IMR-90 (cell line): ENCODE results near the gene RTN1. TPM values are rescaled to one million over a fixed set of nuclear protein-coding genes. Genes with fewer than 3 reads are reported as not detected.

Experiments
- ATAC-seq: fragments of 200-7000 bp; cut with Tn5 transposase; 2 replicates; pipeline ENCODE4 v1.9.1; 2020; ENCODE audit warnings: low read depth, mild to moderate bottlenecking, moderate library complexity
- BruUV-seq: library from RNA; stranded (reverse); fragments of 400-500 nt; replicated peaks from 2 replicates; lab custom pipeline; 2021; lab: Mats Ljungman, UMichigan
- CTCF ChIA-PET: fragments of 300-600 bp; formaldehyde crosslinking; extraction: SDS; loops from one replicate; lab custom pipeline; 2021; ENCODE audit warnings: antibody characterized with exemption; lab: Yijun Ruan, JAX
- POLR2A ChIA-PET: fragments of 300-600 bp; sonication (Branson Sonifier 250); formaldehyde crosslinking; loops from one replicate; lab custom pipeline; 2022; ENCODE audit warnings: antibody characterized with exemption; ENCODE audit not compliant: unreplicated experiment; lab: Charles Lee
- DNase-seq: peaks from one replicate; pipeline ENCODE4 v3.0.0; 2013
- H2AFZ ChIP-seq: replicated peaks from 2 replicates; pipeline ENCODE3; 2013; ENCODE audit warnings: low read length, mild to moderate bottlenecking; ENCODE audit not compliant: poor library complexity
- H2AK5ac ChIP-seq: 2 replicates; pipeline ENCODE4 v1.6.1; 2013; ENCODE audit warnings: low read depth, low read length, inconsistent platforms
- H2AK9ac ChIP-seq: replicated peaks from 2 replicates; pipeline ENCODE3; 2013; ENCODE audit warnings: mild to moderate bottlenecking, low read depth, low read length, moderate library complexity; ENCODE audit not compliant: poor library complexity
- H2BK120ac ChIP-seq: 2 replicates; pipeline ENCODE4 v1.6.1; 2013; ENCODE audit warnings: low read depth, low read length, inconsistent platforms
- H2BK15ac ChIP-seq: 3 replicates; pipeline ENCODE4 v1.6.1; 2013; ENCODE audit warnings: low read depth, low read length, inconsistent platforms
- H2BK20ac ChIP-seq: 2 replicates; pipeline ENCODE4 v1.6.1; 2013; ENCODE audit warnings: low read depth, mild to moderate bottlenecking, inconsistent platforms, low read length, moderate library complexity
- H2BK5ac ChIP-seq: 2 replicates; pipeline ENCODE4 v1.6.1; 2013; ENCODE audit warnings: mild to moderate bottlenecking, low read depth, low read length, inconsistent platforms; ENCODE audit not compliant: poor library complexity, severe bottlenecking
- H3K14ac ChIP-seq: replicated peaks from 2 replicates; pipeline ENCODE4 v1.6.1; 2013; ENCODE audit warnings: low read depth, low read length, inconsistent platforms
- H3K18ac ChIP-seq: 2 replicates; pipeline ENCODE4 v1.6.1; 2013; ENCODE audit warnings: low read depth, low read length, control low read depth
- H3K23ac ChIP-seq: 2 replicates; pipeline ENCODE4 v1.6.1; 2013; ENCODE audit warnings: low read depth, low read length, inconsistent platforms
- H3K27ac ChIP-seq: 2 replicates; pipeline ENCODE4 v1.5.1; 2013; ENCODE audit warnings: mild to moderate bottlenecking, control low read depth, low read length; ENCODE audit not compliant: insufficient read depth
- H3K27me3 ChIP-seq: 2 replicates; pipeline ENCODE4 v1.6.1; 2013; ENCODE audit warnings: low read length; ENCODE audit not compliant: control insufficient read depth, insufficient read depth
- H3K36me3 ChIP-seq: 2 replicates; pipeline ENCODE4 v1.6.1; 2013; ENCODE audit warnings: low read length, mixed read lengths; ENCODE audit not compliant: control insufficient read depth, insufficient read depth
- H3K4ac ChIP-seq: 2 replicates; pipeline ENCODE4 v1.6.1; 2013; ENCODE audit warnings: low read depth, low read length, inconsistent platforms
- H3K4me1 ChIP-seq: 2 replicates; pipeline ENCODE4 v1.6.1; 2013; ENCODE audit warnings: low read length, mixed read lengths; ENCODE audit not compliant: control insufficient read depth, insufficient read depth
- H3K4me2 ChIP-seq: 2 replicates; pipeline ENCODE4 v1.6.1; 2013; ENCODE audit warnings: low read depth, mild to moderate bottlenecking, control low read depth, low read length, moderate library complexity
- H3K4me3 ChIP-seq: 2 replicates; pipeline ENCODE4 v1.5.1; 2013; ENCODE audit warnings: low read depth, mild to moderate bottlenecking, control low read depth, low read length, moderate library complexity; ENCODE audit not compliant: insufficient read depth
- H3K56ac ChIP-seq: 2 replicates; pipeline ENCODE4 v1.6.1; 2013; ENCODE audit warnings: low read length, inconsistent platforms; ENCODE audit not compliant: insufficient read depth; ENCODE audit errors: extremely low read depth
- H3K79me1 ChIP-seq, 2 experiments: 2 replicates each; pipeline ENCODE4 v1.6.1; 2013; ENCODE audit warnings: low read length in 2 of 2, inconsistent platforms in 1 of 2, low read depth in 1 of 2
- H3K9ac ChIP-seq: 2 replicates; pipeline ENCODE4 v1.6.1; 2013; ENCODE audit warnings: low read depth, low read length, control low read depth
- H3K9me1 ChIP-seq: 2 replicates; pipeline ENCODE4 v1.6.1; 2013; ENCODE audit warnings: low read length, inconsistent platforms; ENCODE audit not compliant: insufficient read depth
- H3K9me3 ChIP-seq: 2 replicates; pipeline ENCODE4 v1.6.1; 2013; ENCODE audit warnings: low read length; ENCODE audit not compliant: control insufficient read depth, insufficient read depth
- H4K20me1 ChIP-seq: 2 replicates; pipeline ENCODE4 v1.6.1; 2013; ENCODE audit warnings: low read length, inconsistent platforms; ENCODE audit not compliant: insufficient read depth
- H4K5ac ChIP-seq: 2 replicates; pipeline ENCODE4 v1.6.1; 2013; ENCODE audit warnings: mild to moderate bottlenecking, low read depth, low read length, control low read depth
- H4K8ac ChIP-seq, 2 experiments: 2 replicates each; pipeline ENCODE4 v1.6.1; 2013; ENCODE audit warnings: low read depth in 2 of 2, low read length in 2 of 2, control low read depth in 1 of 2, inconsistent platforms in 1 of 2
- H4K91ac ChIP-seq: 2 replicates; pipeline ENCODE4 v1.6.1; 2013; ENCODE audit warnings: low read depth, low read length, inconsistent platforms; ENCODE audit not compliant: insufficient read depth
- MAZ ChIP-seq: IDR thresholded peaks from 2 replicates; pipeline ENCODE4 v1.6.1; 2012; ENCODE audit warnings: low read depth, mild to moderate bottlenecking, low read length, improper control_type of control experiment, moderate library complexity, borderline replicate concordance
- RAD21 ChIP-seq: IDR thresholded peaks from 2 replicates; pipeline ENCODE4 v1.6.1; 2012; ENCODE audit warnings: low read length, improper control_type of control experiment
- RCOR1 ChIP-seq: IDR thresholded peaks from 2 replicates; pipeline ENCODE4 v1.6.1; 2012; ENCODE audit warnings: mild to moderate bottlenecking, low read length, improper control_type of control experiment; ENCODE audit not compliant: insufficient replicate concordance
- WGBS, 2 experiments: methylation state at CpG; one replicate each; pipeline versions ENCODE4 v1.1.5 to v1.1.7; 2013; ENCODE audit warnings: missing lambda C conversion rate in 2 of 2; ENCODE audit not compliant: insufficient read length in 1 of 2; ENCODE audit errors: extremely low coverage in 2 of 2; 5-methylcytosine and 5-hydroxymethylcytosine counted together
- dilution Hi-C: fragments of 300-500 bp; cut with HindIII; formaldehyde crosslinking; loops from one replicate; pipeline ENCODE4 v1.14.3; 2018; ENCODE audit warnings: low sequenced_read_pairs; ENCODE audit not compliant: unreplicated experiment
- in situ Hi-C: fragments of 300-500 bp; cut with MboI; formaldehyde crosslinking; loops from 3 replicates; pipeline ENCODE4 v1.14.3; 2019; ENCODE audit warnings: low sequenced_read_pairs, inconsistent platforms, mixed read lengths
- intact Hi-C: fragments of 100-400 bp; cut with micrococcal nuclease; formaldehyde crosslinking; loops from 2 replicates; pipeline ENCODE4 v1.10.0; 2022
- polyA plus RNA-seq, 3 experiments: library from polyadenylated mRNA; depleted of rRNA; stranded (reverse); fragments of >200 nt; gene quantifications; 2 replicates each; pipeline ENCODE4 v1.2.3, GENCODE V29; 2012; ENCODE audit warnings: low replicate concordance in 1 of 3
- total RNA-seq: library from RNA; depleted of rRNA; stranded (reverse); fragments of >200 nt; gene quantifications from 2 replicates; pipeline ENCODE4 v1.2.3, GENCODE V29; 2012

The RTN1 gene
- total and polyA plus RNA-seq, 2 of the 4 experiments (the other 2 are of a cell fraction): 0.18 to 0.46 TPM

- TF ChIP-seq RCOR1 (no peak), RAD21 (no peak), MAZ (no peak)
- no peak overlapping the region for H3K4ac ChIP-seq
- H3K9me3 ChIP-seq: no peaks in the 10 kb centered on the region
Measured at GRCh38 chr14:59619061-59619460, 251.5 kb downstream of the RTN1 start.

More at GRCh38 chr14:59619061-59619460, 251.5 kb downstream of the RTN1 start:
- 33 to 100% methylated on average over 1 to 2 of the region's 2 CpGs for WGBS, 2 experiments
- H3K18ac ChIP-seq: no peak overlapping the region
- ChIA-PET POLR2A (no interaction called here), CTCF (no interaction called here)
- no peaks in the 10 kb centered on the region for H3K4me1 ChIP-seq
- no peak overlapping the region for H3K4me3 ChIP-seq
- ATAC-seq (no peak), DNase-seq (no peak)
- dilution Hi-C loops (no loop called here), in situ Hi-C loops (no loop called here), intact Hi-C loops (no loop called here)
- no peak overlapping the region for H2AFZ ChIP-seq
- H2BK20ac ChIP-seq: no peak overlapping the region
- no peak overlapping the region for H4K8ac ChIP-seq
- no peak overlapping the region for H3K56ac ChIP-seq
- no peak overlapping the region for H2BK15ac ChIP-seq
- H4K5ac ChIP-seq: no peak overlapping the region
- no peaks in the 10 kb centered on the region for H3K36me3 ChIP-seq
- H3K4me2 ChIP-seq: no peak overlapping the region
- no peaks in the 10 kb centered on the region for H4K20me1 ChIP-seq
- no peaks in the 10 kb centered on the region for H3K27me3 ChIP-seq
- no peaks in the 10 kb centered on the region for H3K79me1 ChIP-seq
- H3K23ac ChIP-seq: no peak overlapping the region
- H3K9me1 ChIP-seq: no peaks in the 10 kb centered on the region
- no peak overlapping the region for H2AK5ac ChIP-seq
- H2AK9ac ChIP-seq: no peak overlapping the region
- H2BK120ac ChIP-seq: no peak overlapping the region
- no peak overlapping the region for H2BK5ac ChIP-seq
- H3K27ac ChIP-seq: no peak overlapping the region
- H3K9ac ChIP-seq: no peak overlapping the region
- no TSS peak for BruUV-seq
- no peak overlapping the region for H3K14ac ChIP-seq
- no peak overlapping the region for H4K91ac ChIP-seq
